Head of caudate nucleus (tissue), 42 donors: ENCODE measurements around the gene FABP3.

ENCODE experiments used
- DNase-seq, 42 donors: peaks; one replicate each; pipeline versions ENCODE4 v3.0.0 to v3.0.0-alpha.2; 2020 to 2021; ENCODE audit warnings: mixed read lengths in 7 of 42
- intact Hi-C: fragments of 100-400 bp; cut with DNase I; formaldehyde crosslinking; loops from one replicate; pipeline ENCODE4 v1.15.0; 2022

FABP3 gene

DNA sequence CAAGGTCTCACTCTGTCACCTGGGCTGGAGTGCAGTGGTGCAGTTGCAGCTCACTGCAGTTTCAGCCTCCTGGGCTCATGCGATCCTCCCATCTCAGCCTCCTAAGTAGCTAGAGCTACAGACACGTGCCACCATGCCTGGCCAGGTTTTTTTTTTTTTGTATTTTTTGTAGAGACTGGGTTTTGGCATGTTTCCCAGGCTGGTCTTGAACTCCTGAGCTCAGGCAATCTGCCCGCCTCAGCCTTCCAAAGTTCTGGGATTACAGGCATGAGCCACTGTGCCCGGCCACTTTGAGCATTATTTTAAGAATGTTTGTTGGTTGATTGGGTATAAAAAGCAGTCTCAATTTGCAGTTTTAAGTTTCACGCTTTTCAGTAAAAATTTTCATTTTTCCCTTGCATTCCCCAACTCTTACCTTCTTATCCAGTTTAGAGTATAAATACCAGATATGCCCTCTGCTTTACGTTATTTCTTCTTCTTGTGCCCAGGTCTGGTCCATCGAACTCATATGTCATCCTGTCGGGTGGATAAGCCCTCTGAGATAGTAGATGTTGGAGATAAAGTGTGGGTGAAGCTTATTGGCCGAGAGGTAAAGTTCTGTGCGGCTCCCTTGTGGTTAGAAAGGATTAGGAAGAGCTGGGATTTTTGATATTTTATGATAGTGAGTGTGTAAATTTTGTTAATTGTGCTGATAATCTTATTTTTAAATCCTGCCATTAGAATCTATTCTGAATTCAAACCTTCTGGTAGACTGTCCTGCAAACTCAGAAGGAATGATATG, 36.0 kb downstream of the FABP3 start:
- intact Hi-C loops, result loop anchor here (5.0 kb wide), 1 partner anchor 155 kb away; no protein-coding TSS in a partner anchor
- no peak for DNase-seq

GRCh38 chr1:31335007-31335406, 37.9 kb downstream of the FABP3 start:
- peak in 14 of 42 donors; percentile 10 to 64 (median 30) for DNase-seq
- intact Hi-C loops, result loop anchor here (5.0 kb wide), 1 partner anchor 153 kb away; no protein-coding TSS in a partner anchor

GRCh38 chr1:31327381-31327780, 45.5 kb downstream of the FABP3 start:
- DNase-seq, result no peak
- intact Hi-C loops, result no loop called here

DNA sequence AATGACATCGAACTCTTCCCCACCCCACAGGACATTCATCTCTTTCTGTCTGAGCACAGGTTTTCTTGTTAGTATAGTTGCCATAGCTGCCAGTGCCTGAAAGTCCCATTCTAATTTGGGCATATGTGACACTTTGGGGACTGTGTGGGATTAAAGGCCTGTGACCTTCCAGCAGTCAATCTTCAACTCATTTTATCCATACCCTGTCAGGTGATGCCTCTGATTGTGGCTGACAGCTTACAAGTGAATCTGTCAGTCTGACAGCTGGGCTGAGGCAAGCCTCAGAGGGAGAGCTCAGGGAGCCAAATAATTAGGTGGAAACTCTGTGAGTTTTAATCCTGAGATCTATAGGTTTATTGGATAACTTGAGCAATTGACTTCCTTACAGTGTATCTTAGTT, 46.4 kb downstream of the FABP3 start:
- no peak for DNase-seq
- intact Hi-C loops, result no loop called here

DNA sequence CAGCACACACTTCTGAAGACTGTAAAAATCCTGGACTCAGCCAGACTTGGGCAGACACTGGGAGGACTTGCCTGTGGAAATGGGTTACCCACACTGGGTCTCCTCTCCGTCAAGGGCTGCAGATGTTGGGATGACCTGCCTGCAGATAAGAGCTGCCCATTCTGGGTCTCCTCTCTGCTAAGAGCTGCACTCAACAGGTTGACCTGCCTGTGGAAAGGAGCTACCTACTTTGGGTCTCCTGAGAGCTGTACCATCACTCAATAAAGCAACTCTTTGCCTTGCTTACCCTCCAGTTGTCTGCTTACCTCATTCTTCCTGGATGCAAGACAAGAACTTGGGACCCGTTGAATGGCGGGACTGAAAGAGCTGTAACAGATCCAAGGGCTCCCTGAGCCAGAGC, 47.9 kb downstream of the FABP3 start:
- intact Hi-C loops, result no loop called here
- no peak for DNase-seq

DNA sequence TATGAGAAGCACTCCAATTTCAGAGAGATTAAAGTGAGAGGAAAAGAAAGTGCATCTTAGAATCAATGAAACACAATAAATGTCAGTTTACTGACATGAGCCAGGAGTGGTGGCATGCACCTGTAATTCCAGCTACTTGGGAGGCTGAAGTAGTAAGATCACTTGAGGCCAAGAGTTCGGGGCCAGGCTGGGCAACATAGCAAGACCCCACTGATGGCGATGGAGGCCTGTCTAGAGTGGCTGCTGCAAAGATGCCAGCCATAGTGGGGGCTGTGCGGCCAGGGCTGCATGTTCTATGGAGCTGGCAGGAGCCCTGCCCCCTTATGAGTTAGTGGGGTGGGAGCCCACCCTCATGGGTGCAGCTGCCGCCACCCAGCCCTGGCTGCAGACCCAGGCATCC, 48.8 kb downstream of the FABP3 start:
- DNase-seq, result no peak
- intact Hi-C loops, result no loop called here

DNA sequence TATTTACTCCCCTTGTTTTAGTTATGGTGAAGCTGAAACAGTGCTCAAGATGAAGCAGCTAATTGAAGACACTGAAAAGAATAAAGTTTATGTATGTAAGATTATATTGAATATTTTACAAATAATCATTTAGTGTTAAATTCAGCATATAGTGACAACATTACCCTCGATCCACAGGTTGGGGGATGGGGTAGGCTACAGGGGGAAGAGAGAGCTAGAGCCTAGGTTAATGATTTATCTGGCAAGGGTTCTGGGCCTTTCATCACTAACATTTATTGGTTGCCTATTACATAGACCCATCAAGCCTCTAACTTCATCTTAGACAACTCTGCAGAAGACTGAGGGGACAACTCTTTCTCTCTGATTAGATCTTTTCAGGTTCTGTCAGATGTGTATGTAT, 54.7 kb downstream of the FABP3 start:
- intact Hi-C loops, result no loop called here
- no peak for DNase-seq

- no peak for DNase-seq
- intact Hi-C loops, result no loop called here
Observed at GRCh38 chr1:31315902-31316301, 57.0 kb downstream of the FABP3 start.
